Lower leg skin (tissue), 3 donors: Measurements from ENCODE around the gene RAC3.

Experiments
- CTCF ChIP-seq, 3 donors: fragments of 450-650 bp; IDR thresholded peaks; one replicate each; pipeline ENCODE4 v1.5.1; 2016; ENCODE audit warnings: antibody characterized with exemption in 3 of 3, mild to moderate bottlenecking in 3 of 3, moderate library complexity in 2 of 3
- POLR2A ChIP-seq, 2 donors: fragments of 450-650 bp; IDR thresholded peaks; one replicate each; pipeline ENCODE4 v1.6.1; 2016 to 2017; ENCODE audit warnings: antibody characterized with exemption in 2 of 2, mild to moderate bottlenecking in 1 of 2, moderate library complexity in 1 of 2

GRCh38 chr17:82080789-82081464 lies 49.4 kb downstream of the RAC3 start:
- no peak for TF ChIP-seq POLR2A (IDR thresholded peaks at IDR 0.05)
- TF ChIP-seq CTCF (IDR thresholded peaks at IDR 0.05), result no peak
